HEK293T (cell line): ENCODE measurements around the gene CPNE4.

Experiments
- ARNT ChIP-seq: fragments of 450-650 bp; IDR thresholded peaks from 2 replicates; pipeline ENCODE4 v1.6.1; 2017; ENCODE audit warnings: mild to moderate bottlenecking
- CTBP1 ChIP-seq: fragments of 450-650 bp; IDR thresholded peaks from 2 replicates; pipeline ENCODE4 v1.6.1; 2016; ENCODE audit warnings: borderline replicate concordance
- FOXA1 ChIP-seq: fragments of 450-650 bp; IDR thresholded peaks from 2 replicates; pipeline ENCODE4 v1.6.1; 2016; ENCODE audit warnings: mild to moderate bottlenecking
- FOXK2 ChIP-seq: fragments of 450-650 bp; IDR thresholded peaks from 2 replicates; pipeline ENCODE4 v1.6.1; 2016; ENCODE audit warnings: mild to moderate bottlenecking
- FOXM1 ChIP-seq: fragments of 450-650 bp; IDR thresholded peaks from 2 replicates; pipeline ENCODE4 v1.6.1; 2017; ENCODE audit warnings: mild to moderate bottlenecking, borderline replicate concordance
- HDGF ChIP-seq: fragments of 450-650 bp; IDR thresholded peaks from 2 replicates; pipeline ENCODE4 v1.6.1; 2017; ENCODE audit warnings: antibody characterized with exemption, borderline replicate concordance
- L3MBTL2 ChIP-seq: fragments of 450-650 bp; conservative IDR thresholded peaks from 2 replicates; pipeline ENCODE4 v1.6.1; 2016; ENCODE audit warnings: mild to moderate bottlenecking
- LEF1 ChIP-seq: fragments of 450-650 bp; IDR thresholded peaks from 2 replicates; pipeline ENCODE4 v1.6.1; 2017; ENCODE audit warnings: mild to moderate bottlenecking, borderline replicate concordance
- SP1 ChIP-seq: fragments of 450-650 bp; IDR thresholded peaks from 2 replicates; pipeline ENCODE4 v1.6.1; 2017
- SUZ12 ChIP-seq: fragments of 450-650 bp; IDR thresholded peaks from 2 replicates; pipeline ENCODE4 v1.6.1; 2016; ENCODE audit warnings: mild to moderate bottlenecking

- TF ChIP-seq SP1, result no peak
- no peak for TF ChIP-seq ARNT
- no peak for TF ChIP-seq FOXK2
- no peak for TF ChIP-seq FOXM1
- no peak for TF ChIP-seq CTBP1
- TF ChIP-seq LEF1, result no peak
- TF ChIP-seq SUZ12, result no peak
- TF ChIP-seq FOXA1, result no peak
- TF ChIP-seq L3MBTL2, result no peak
- no peak for TF ChIP-seq HDGF
Observed at GRCh38 chr3:131831608-131832007, 203.2 kb downstream of the CPNE4 start.
